HG03139 (cell line): ENCODE measurements around the gene MITF.

ENCODE experiments used
- ATAC-seq: cut with Tn5 transposase; IDR thresholded peaks from one replicate; pipeline ENCODE4 v1.9.1; 2021; ENCODE audit not compliant: unreplicated experiment

MITF gene

GRCh38 chr3:69753179-69753775 lies 14.0 kb downstream of the MITF start:
- no peak for ATAC-seq

GRCh38 chr3:69755795-69756194 lies 16.5 kb downstream of the MITF start:
- ATAC-seq = no peak

- peak; percentile 55 for ATAC-seq
These were observed 22.9 kb downstream of the MITF start for GRCh38 chr3:69761896-69762767.

- no peak for ATAC-seq
These were observed 23.5 kb downstream of the MITF start for GRCh38 chr3:69762768-69763229.

- ATAC-seq = no peak
These were observed 24.2 kb downstream of the MITF start for GRCh38 chr3:69763458-69763857.

- ATAC-seq = no peak
These were observed 25.0 kb downstream of the MITF start for GRCh38 chr3:69764121-69764741.

GRCh38 chr3:69764861-69765260 lies 25.6 kb downstream of the MITF start:
- ATAC-seq = no peak

- no peak for ATAC-seq
These were observed 27.4 kb downstream of the MITF start for GRCh38 chr3:69766638-69767037.

- ATAC-seq = no peak
These were observed 28.3 kb downstream of the MITF start for GRCh38 chr3:69767571-69767970.

GRCh38 chr3:69768438-69768837 lies 29.2 kb downstream of the MITF start:
- no peak for ATAC-seq

GRCh38 chr3:69770219-69770618 lies 31.0 kb downstream of the MITF start:
- ATAC-seq = no peak

- no peak for ATAC-seq
These were observed 31.8 kb downstream of the MITF start for GRCh38 chr3:69770976-69771634.

GRCh38 chr3:69772152-69772867 lies 33.0 kb downstream of the MITF start:
- ATAC-seq = no peak

- no peak for ATAC-seq
These were observed 34.8 kb downstream of the MITF start for GRCh38 chr3:69774029-69774428.

GRCh38 chr3:69775751-69776150 lies 36.5 kb downstream of the MITF start:
- no peak for ATAC-seq

- no peak for ATAC-seq
These were observed 37.0 kb downstream of the MITF start for GRCh38 chr3:69776289-69776688.

- no peak for ATAC-seq
These were observed 37.8 kb downstream of the MITF start for GRCh38 chr3:69776920-69777581.

- no peak for ATAC-seq
These were observed 38.3 kb downstream of the MITF start for GRCh38 chr3:69777582-69777967.

GRCh38 chr3:69781593-69781992 lies 42.3 kb downstream of the MITF start:
- no peak for ATAC-seq

GRCh38 chr3:69784954-69785514 lies 45.8 kb downstream of the MITF start:
- no peak for ATAC-seq
